Sigmoid colon (tissue), 4 donors: ENCODE results near the gene FZR1.

Experiments used
- EP300 ChIP-seq, 4 donors: sonication (generic); formaldehyde crosslinking; IDR thresholded peaks; one replicate each; pipeline ENCODE4 v1.6.1; 2017; ENCODE audit warnings: antibody characterized with exemption in 4 of 4
- POLR2A ChIP-seq, 2 donors: fragments of 450-650 bp; IDR thresholded peaks; one replicate each; pipeline ENCODE4 v1.6.1; 2016; ENCODE audit warnings: antibody characterized with exemption in 2 of 2, mild to moderate bottlenecking in 2 of 2, moderate library complexity in 2 of 2
- TF ChIP-seq, protein P1 (sequence below), 4 experiments: fragments of 450-650 bp in 3 of 4; fragments of 200-600 bp in 1 of 4; IDR thresholded peaks; one replicate each; pipeline ENCODE4 v1.5.1; 2016 to 2019; ENCODE audit warnings: antibody characterized with exemption in 4 of 4, mild to moderate bottlenecking in 3 of 4, moderate library complexity in 2 of 4

DNA sequence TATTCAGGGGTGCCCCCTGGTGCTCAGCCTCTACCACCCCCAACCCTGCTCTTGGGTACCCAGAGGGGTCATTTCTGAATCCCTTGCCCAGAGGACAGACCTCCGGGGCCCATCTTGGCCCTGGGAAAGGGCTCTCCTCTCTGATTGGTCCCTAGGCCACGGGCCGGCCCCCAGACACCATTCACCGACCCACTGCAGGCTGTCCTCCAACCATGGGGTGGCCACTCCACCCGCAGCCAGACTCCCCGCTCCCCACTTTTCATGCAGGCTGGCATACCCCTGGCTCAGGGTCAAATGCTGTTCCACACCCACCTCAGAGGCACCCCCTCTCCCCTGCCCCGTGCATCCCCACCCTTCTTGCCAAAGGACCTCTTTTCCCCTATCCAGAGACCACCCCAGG lies 40.6 kb upstream of the FZR1 start:
- TF ChIP-seq, protein P1, sequence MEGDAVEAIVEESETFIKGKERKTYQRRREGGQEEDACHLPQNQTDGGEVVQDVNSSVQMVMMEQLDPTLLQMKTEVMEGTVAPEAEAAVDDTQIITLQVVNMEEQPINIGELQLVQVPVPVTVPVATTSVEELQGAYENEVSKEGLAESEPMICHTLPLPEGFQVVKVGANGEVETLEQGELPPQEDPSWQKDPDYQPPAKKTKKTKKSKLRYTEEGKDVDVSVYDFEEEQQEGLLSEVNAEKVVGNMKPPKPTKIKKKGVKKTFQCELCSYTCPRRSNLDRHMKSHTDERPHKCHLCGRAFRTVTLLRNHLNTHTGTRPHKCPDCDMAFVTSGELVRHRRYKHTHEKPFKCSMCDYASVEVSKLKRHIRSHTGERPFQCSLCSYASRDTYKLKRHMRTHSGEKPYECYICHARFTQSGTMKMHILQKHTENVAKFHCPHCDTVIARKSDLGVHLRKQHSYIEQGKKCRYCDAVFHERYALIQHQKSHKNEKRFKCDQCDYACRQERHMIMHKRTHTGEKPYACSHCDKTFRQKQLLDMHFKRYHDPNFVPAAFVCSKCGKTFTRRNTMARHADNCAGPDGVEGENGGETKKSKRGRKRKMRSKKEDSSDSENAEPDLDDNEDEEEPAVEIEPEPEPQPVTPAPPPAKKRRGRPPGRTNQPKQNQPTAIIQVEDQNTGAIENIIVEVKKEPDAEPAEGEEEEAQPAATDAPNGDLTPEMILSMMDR (IDR thresholded peaks at IDR 0.05), result no peak
- TF ChIP-seq POLR2A (IDR thresholded peaks at IDR 0.05), result no peak
- no peak for TF ChIP-seq EP300 (IDR thresholded peaks at IDR 0.05)
